ENCODE results near the gene SLC9A9.

GRCh38 chr3:143883151-143883550, 34.9 kb upstream of the SLC9A9 start:
- TF ChIP-seq, protein P1, sequence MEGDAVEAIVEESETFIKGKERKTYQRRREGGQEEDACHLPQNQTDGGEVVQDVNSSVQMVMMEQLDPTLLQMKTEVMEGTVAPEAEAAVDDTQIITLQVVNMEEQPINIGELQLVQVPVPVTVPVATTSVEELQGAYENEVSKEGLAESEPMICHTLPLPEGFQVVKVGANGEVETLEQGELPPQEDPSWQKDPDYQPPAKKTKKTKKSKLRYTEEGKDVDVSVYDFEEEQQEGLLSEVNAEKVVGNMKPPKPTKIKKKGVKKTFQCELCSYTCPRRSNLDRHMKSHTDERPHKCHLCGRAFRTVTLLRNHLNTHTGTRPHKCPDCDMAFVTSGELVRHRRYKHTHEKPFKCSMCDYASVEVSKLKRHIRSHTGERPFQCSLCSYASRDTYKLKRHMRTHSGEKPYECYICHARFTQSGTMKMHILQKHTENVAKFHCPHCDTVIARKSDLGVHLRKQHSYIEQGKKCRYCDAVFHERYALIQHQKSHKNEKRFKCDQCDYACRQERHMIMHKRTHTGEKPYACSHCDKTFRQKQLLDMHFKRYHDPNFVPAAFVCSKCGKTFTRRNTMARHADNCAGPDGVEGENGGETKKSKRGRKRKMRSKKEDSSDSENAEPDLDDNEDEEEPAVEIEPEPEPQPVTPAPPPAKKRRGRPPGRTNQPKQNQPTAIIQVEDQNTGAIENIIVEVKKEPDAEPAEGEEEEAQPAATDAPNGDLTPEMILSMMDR (IDR thresholded peaks at IDR 0.05; ENCODE audit: low read depth, low read length) = no peak
- TF ChIP-seq POLR2A (IDR thresholded peaks at IDR 0.05; ENCODE audit: extremely low read depth, insufficient read length) = no peak
- TF ChIP-seq MYC (IDR thresholded peaks at IDR 0.05; ENCODE audit: low read depth, low read length) = no peak
- TF ChIP-seq, protein P2, sequence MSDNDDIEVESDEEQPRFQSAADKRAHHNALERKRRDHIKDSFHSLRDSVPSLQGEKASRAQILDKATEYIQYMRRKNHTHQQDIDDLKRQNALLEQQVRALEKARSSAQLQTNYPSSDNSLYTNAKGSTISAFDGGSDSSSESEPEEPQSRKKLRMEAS (IDR thresholded peaks at IDR 0.05; ENCODE audit: low read depth, low read length) = no peak

All from NB4 (cell line).